NOMO-1 treated with dmso at 0.1 percent for 144 hours (cell line): Measurements from ENCODE around the gene DPM2.

Experiments used
- DNase-seq: peaks from one replicate; lab custom pipeline; 2025; ENCODE audit not compliant: unreplicated experiment; lab: John Stamatoyannopoulos, UW

DPM2 gene

GRCh38 chr9:127958728-127959127 lies 21.1 kb upstream of the DPM2 start:
- DNase-seq = no peak

- no peak for DNase-seq
Measured at GRCh38 chr9:127955294-127956015, 17.8 kb upstream of the DPM2 start.

- DNase-seq = no peak
Measured at GRCh38 chr9:127954831-127955293, 17.2 kb upstream of the DPM2 start.

- DNase-seq = no peak
Measured at GRCh38 chr9:127953768-127954505, 16.3 kb upstream of the DPM2 start.

GRCh38 chr9:127953154-127953553 lies 15.5 kb upstream of the DPM2 start:
- DNase-seq = no peak

- DNase-seq = no peak
Measured at GRCh38 chr9:127950513-127951289, 13.0 kb upstream of the DPM2 start.

- no peak for DNase-seq
Measured at GRCh38 chr9:127949827-127950512, 12.3 kb upstream of the DPM2 start.

GRCh38 chr9:127947841-127948710 lies 10.4 kb upstream of the DPM2 start:
- DNase-seq = no peak

- no peak for DNase-seq
Measured at GRCh38 chr9:127946728-127947127, 9.1 kb upstream of the DPM2 start.

GRCh38 chr9:127945942-127946341 lies 8.3 kb upstream of the DPM2 start:
- DNase-seq = no peak

- no peak for DNase-seq
Measured at GRCh38 chr9:127945338-127945737, 7.7 kb upstream of the DPM2 start.

GRCh38 chr9:127944586-127945218 lies 7.0 kb upstream of the DPM2 start:
- DNase-seq = no peak

GRCh38 chr9:127943731-127944144 lies 6.1 kb upstream of the DPM2 start:
- DNase-seq = peak; percentile 5

GRCh38 chr9:127943011-127943662 lies 5.5 kb upstream of the DPM2 start:
- DNase-seq = no peak

GRCh38 chr9:127942216-127943010 lies 4.8 kb upstream of the DPM2 start:
- DNase-seq = peak; percentile 21

GRCh38 chr9:127941961-127942215 lies 4.2 kb upstream of the DPM2 start:
- DNase-seq = no peak

- DNase-seq = no peak
Measured at GRCh38 chr9:127941062-127941960, 3.7 kb upstream of the DPM2 start.

- no peak for DNase-seq
Measured at GRCh38 chr9:127940593-127940992, 2.9 kb upstream of the DPM2 start.
